IPS-NIHi11 (cell line): ENCODE data around the gene TNPO3.

Experiments
- DNase-seq: peaks from one replicate; pipeline ENCODE4 v3.0.0; 2012; ENCODE audit warnings: mixed read lengths, low spot score

Gene TNPO3

DNA sequence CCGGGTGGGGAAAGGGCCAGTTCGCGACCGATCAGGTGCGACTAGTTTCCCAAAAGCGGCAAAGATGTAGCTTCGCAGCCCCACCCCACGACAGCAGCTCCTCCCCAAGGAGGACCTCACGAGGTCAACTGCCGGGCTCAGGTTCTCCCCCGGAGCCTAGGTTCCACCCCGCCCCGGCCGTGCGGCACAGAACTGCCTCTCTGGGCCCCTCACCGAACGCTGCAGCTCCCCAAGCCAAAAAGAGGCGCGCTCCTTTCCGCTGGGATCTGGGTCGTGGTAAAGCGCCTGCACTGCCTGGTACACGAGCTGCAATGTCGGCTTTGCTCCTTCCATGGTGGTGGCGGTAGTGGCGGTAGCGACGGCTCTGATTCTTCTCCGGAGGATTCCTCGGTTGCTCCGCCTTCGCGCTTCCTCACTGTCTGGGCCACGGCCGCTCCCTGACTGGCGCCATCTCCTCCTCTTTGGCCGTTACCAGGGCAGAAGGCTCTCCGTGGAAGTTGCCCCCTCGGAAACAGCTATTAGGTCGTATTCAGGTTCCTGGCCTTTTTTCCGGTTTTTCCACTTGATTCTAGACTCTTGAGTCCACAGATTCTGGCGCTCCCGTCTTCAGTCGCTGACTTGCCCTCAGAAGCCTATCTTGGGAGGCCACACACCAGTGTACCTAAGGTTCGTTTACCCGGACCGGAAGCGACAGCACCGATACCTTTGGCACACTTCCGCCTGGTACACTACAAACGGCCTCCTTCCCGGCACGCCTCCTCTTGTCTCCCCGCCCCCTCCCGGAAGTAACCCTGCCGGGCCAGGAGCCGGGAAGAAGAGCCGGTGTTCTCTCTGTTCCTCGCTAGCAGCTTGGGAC lies at the start of gene TNPO3:
Gene TNPO3 (minus strand): TSS at position 674 of the 856 bp plus-strand sequence. CDS start 341 bp downstream, at position 333.
- DNase-seq, result peak; percentile 97

DNA sequence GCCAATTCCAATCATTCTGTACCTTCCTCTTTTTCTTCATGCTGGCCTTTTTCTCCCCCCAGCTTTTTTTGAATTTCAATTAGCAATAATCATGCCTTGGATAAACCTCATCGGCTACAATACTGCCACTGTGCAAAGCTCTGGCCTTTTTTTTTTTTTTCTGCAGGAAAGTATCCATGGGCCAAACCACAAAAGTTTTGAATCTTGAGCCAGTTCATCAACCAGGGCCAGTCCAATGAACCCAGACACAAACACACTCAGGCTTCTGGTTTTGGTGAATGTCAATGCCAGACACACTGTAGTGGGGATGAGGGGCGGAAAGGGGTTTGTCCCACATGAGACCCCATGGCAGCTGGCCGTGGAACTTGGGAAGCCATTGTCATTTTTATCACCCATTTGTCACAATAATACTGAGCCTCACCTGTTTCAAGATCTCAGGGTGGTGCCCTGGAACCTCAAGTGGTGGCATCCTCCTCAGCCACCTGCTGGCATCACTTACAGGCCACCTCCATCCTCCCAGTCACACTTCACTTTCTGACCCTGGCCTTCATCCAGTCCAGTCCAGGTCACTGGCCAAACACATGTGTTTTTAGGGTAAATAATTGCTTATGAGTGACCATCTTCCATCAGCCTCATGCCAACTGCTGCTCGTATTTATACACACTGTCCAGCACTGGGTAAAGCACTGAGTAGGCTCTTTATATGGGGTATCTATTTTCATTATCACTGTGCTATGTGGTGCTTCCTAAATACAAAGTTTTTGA lies 48.8 kb upstream of the TNPO3 start:
- no peak for DNase-seq

DNA sequence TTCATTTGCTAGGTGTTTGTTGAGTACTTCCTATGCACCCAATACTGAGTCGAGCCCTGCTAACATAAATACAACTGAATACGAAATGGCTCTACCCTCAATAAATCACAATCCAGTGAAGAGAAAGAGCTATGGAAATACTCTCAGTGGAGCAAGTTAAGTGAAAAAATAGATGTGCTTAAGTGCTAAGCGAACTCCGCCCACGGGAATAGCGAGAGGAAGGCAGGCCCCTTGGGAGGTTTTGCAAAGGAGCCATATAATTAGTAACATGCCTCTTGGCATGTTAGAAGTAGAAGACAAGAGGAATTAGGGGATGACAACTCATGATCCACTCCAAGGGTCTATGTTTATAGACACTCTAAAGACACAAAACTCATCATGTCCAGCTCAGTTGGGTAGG lies 46.8 kb upstream of the TNPO3 start:
- DNase-seq, result no peak

DNA sequence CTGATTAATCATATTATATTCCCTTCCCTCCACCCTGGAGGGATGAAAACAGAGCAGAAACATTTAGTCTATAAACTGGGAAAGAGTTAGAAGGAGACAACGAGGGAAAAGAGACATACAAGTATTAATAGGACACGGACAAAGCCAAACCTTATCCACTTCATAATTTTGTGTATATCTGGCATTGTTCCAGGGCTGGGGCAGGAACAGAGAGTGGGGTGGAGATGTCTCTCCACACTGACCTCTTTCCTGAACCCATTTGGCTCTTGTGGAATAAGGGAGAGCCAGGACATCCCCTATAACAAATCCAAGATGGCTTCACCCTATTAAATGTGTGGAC lies 45.9 kb upstream of the TNPO3 start:
- DNase-seq, result no peak

DNA sequence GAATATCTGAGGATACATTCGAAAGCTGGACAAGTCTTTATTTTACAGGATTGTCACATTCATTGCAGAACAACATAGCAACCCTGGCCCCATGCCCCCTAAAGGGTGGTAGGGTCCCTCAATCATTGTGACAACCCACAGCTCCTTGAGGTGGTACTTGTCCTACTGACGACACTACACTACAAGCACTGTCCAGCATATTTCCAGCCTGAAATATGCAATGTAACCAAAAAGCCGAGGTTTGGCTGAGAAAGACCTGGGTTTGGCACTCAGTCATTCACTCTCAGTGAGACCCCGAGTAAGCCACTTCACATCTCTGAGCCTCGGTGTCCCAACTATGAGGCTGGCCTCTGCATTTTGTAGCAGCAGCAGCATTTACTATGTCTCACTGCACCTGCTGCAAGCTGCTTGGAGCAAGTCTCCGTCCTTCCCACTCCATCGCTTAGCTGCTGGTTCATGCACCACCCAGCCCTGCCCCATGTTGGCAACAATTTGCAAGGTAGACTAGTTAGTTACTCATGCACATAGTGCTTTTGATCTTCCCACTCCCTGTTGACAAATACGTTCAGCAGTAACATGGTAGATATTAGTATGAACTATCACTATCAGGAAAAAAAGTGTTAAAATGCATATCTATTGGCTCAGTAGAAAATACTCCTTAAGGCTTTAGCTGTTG lies 43.6 kb upstream of the TNPO3 start:
- DNase-seq, result no peak

DNA sequence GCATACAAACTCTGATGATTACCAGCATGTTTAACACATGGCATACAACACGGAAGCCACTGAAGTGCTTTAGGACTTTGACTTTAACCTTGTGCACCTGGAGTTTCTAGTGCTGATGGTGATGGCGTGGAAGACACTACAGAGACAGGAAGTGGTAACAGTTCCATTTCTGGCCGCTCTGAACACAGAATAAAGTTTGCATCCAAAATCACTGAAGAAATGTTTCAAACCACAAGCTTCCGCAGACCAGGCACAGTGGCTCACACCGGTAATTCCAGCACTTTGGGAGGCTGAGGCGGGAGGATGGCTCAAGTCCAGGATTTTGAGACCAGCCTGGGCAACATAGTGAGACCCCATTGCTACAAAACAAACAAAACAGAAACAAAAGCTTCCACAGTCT lies 40.3 kb upstream of the TNPO3 start:
- DNase-seq, result no peak

DNA sequence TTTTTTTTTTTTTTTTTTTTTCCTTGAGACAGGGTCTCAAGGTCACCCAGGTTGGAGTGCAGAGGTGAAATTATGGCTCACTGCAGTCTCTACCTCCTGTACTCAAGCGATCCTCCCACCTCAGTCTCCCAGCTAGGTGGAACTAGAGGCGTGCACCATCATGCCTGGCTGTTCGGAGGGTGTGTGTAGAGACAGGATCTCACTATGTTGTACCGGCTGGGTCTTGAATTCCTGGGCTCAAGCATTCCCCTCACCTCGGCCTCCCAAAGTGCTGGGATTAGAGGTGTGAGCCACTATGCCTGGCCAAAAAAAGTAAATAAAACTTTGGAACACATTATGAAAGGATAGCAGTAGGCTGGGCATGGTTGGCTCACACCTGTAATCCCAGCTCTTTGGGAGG lies 39.6 kb upstream of the TNPO3 start:
- no peak for DNase-seq

DNA sequence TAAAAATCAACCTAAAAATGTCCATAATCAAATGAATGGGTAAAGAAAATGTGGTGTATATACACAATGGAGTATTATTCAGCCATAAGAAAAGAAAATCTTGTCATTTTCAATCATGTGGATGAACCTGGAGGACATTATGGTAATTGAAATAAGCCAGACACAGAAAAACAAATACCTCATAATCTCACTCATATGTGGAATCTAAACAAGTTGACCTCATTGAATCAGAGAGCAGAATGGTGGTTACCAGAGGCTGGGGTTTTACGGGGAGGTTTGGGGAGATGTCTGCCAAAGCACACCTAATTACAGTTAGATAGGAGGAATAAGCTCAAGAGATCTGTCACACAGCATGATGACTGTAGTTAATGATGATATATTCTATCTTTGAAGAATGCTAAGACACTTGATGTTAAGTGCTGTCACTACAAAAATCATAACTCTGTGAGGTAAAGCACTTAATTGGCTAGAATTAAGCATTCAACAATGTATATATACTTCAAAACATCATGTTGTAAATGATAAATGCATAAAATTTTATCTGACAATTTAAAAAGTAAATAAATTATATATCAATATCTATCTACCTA lies 39.1 kb upstream of the TNPO3 start:
- DNase-seq, result no peak

DNA sequence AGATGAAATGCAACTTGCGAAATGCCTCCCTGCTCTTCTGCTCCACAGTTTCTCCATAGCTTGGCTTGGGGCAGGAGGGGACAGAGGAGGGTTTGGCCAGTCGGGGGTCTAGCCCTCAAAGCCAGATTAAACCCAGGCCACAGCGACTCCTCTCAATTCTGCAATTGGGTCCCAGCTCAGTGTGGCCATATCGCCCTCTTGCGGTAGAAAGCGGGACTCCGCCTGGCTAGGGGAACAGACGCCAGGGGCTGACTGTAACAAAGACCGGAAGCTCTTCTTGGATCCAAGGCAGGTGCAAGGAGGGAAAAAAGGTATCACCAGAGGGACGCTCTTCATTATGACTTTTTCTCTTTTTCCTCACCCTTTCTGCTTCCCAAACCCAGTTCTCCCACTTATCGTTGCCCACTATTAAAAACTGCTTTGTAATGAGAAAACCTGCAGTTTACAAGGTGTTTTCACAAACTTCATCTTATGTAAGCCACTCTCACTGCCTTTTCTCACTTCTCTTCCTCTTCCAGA lies 36.6 kb upstream of the TNPO3 start:
- DNase-seq, result peak; percentile 92

DNA sequence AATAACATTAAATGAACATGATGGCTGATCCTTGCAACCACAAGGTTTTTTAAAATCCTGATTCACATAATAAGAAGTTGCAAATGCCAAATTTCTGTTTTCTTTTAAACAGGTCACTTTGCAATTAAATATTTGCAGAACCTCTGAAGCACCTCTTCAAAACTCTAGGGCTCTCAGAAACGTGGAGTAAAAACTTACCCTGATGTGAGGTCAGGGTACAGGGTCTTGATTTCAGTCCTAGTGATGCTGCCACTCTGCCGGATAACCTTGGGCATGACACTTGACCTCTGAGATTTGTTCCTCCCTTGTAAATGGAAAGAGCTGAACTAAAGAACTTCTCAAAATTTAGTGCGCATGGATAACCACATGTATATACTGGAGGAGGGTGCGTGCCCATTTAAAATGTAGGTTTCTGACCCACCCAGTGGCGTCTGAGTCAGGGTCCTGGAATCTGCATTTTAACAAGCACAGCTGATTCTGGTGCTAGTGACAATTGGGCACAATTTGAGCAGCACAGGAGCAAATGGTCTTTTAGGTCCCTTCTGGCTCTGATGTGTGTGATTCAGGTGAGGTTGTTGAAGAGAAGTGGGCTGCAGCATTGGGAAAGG lies 35.5 kb upstream of the TNPO3 start:
- no peak for DNase-seq

DNA sequence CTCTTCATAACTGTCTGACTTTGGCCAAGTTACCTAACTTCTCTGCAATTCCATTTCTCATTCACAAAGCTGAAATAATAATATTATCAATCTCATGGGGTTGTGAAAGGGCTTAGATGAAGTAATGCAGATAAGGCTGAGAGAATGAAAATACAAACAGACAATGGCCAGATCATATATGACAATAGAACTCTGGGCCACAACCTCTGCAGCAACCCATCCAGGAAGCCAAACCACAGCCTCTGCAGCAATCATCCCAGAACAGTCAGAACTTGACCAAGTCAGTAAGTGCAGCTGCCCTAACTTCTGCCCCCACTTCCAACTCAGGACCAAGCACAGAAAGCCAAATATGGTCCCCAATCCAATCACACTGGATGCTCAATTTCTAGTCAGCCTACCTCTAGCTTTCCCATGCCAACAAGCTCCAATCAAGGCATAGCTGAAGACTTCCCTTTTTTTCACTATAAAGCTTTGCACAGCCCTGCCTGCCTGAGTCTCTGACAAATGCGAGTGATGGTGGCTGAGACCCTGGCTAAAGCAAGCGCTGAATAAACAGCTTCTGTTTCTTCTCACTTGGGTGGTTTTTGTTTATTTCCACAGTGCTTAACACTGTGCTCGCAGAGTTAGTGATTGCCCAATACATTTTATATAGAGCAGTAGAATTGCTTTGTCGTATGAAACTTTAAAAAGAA lies 34.8 kb upstream of the TNPO3 start:
- DNase-seq, result no peak

DNA sequence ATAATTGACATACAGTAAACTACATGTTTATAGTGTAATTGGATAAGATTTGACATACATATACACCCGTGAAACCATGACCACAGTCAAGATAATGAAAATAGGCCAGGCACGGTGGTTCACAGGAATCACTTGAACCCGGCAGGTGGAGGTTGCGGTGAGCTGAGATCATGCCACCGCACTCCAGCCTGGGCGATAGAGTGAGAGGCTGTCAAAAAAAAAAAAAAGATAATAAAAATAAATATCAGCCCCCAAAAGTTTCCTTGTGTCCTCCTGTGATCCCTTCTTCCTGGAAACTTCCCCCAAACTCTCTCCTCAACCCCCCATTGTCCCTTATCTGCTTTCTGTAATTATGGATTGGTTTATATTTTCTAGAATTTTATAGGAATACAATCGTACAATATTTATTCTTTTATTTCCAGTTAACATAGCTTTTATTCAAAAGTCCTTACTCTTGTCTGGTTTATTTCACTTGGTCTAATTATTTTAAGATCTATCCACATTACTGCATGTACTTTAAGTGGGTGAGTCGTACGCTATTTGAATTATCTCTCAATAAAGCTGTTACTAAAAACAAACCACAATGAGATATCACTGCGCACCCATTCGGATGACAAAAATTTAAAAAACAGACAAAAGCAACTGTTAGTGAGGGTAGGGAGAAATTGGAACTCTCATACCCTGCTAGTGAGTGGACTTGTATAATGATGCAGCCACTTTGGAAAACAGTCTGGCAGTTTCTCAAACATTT lies 30.1 kb upstream of the TNPO3 start:
- DNase-seq, result no peak

DNA sequence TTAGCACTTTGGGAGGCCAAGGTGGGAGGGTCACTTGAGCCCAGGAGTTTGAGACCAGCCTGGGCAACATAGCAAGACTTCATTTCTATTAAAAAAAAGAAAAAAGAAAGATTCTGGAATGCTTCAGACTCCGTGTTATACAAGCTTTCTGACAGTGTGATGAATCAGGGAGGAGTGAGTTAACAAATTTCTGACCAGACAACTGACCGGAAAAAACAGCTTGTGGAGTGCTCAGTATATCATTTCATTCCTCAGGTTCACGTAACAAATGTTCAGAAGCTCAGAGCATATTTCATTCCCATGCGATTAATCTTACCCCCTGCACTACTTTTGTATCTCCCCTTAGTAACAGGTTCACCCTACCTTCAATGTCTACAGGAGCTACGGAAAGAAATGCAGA lies 28.6 kb upstream of the TNPO3 start:
- DNase-seq, result no peak

DNA sequence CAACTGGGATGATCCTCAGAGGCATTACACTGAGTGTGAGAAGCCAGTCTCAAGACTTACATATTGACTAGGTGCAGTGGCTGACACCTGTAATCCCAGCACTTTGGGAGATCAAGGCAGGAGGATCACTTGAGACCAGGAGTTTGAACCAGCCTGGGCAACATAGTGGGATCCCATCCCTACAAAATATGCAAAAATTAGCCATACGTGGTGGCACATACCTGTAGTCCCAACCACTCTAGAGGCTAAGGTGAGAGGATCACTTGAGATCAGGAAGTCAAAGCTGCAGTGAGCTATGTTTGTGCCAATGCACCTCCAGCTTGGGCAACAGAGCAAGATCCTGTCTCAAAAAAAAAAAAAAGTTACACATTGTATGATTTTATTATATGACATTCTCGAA lies 23.5 kb upstream of the TNPO3 start:
- no peak for DNase-seq

DNA sequence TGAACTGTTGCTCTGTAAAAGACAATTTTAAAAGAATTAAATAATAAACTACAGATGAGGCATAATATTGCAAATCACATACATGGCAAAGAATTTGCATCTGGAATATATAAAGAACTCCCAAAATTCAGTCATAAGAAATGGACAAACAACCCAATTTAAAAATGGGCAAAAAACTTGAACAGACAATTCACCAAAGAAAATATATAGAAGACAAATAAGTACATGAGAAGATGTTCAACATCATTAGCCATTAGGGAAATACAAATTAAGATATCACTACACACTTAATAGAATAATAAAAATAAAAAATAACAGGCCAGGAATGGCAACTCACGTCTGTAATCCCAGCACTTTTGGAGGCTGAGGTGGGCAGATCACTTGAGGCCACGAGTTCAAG lies 22.0 kb upstream of the TNPO3 start:
- no peak for DNase-seq

DNA sequence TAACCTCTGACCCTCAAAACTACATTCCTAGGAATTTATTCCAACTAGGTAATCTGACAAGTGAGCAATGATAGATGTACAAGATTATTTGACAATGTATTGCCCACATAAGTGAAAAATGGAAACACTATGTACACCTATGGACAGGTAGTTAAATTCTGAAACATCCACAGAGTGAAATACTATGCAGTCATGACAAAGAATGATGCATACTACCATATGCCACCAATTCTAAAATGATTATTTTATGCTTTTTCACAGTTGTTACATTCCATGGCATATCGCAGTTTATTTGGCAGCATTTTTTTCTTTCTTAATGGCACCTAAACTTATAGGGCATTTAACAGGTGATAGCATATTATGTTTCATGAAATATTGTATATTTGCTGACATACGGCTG lies 20.1 kb upstream of the TNPO3 start:
- no peak for DNase-seq

DNA sequence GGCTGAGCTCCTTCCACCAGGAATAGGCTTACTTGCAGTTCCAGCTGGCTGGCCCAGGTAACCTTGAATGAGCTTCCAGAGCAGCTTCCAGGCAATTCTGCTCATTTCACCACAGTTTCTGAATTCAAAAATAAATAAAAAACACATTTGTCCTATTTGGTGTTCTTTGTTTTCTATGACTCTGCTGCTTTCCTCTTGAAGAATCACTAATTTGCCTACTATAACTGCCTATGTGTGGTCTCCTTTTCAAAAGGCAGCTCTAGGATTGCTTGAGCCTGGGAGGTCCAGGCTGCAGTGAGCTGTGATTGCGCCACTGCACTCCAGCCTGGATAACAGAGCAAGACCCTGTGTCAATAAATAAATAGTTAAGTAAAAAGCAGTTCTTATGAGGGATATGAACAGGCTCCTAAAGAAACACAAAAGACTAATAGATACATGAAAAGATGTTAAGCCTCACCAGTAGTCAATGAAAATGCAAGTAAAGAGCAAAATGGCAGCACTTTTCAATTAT lies 19.5 kb upstream of the TNPO3 start:
- no peak for DNase-seq

DNA sequence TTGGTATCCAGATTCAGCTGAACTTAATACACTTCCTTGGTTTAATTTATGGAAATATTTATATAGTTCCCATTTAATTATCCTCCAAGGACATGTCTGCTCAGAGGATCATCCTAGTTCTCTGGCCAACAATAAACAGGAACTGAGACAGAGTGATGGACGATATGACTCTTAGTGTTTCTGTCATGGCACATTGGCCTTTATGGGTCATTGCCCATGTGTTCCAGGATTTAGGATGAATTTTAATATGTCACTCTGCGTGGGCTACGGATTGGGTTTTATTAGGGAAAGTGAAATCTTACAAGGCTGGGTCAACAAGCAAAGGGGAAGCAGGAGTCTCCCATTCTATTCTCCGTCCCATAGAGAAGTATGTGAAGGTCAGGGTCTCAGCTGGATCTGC lies 18.8 kb upstream of the TNPO3 start:
- DNase-seq, result no peak

DNA sequence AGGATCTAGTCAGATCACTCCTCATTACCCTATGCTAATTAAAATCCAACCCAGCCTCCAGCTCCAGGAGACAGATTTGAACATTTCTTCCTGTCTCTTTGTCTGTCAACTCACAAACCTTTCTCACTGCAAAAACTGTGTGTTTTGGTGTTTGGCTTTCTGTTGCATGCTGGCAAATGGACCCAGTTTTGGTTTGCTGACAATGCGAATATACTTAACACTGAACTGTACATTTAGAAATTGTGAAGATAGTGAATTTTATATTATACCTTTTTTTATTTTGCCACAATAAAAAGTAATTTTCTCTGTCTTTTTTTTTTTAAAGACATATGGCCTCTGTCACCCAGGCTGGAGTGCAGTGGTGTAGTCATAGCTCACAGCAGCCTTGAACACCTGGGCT lies 18.3 kb upstream of the TNPO3 start:
- no peak for DNase-seq

DNA sequence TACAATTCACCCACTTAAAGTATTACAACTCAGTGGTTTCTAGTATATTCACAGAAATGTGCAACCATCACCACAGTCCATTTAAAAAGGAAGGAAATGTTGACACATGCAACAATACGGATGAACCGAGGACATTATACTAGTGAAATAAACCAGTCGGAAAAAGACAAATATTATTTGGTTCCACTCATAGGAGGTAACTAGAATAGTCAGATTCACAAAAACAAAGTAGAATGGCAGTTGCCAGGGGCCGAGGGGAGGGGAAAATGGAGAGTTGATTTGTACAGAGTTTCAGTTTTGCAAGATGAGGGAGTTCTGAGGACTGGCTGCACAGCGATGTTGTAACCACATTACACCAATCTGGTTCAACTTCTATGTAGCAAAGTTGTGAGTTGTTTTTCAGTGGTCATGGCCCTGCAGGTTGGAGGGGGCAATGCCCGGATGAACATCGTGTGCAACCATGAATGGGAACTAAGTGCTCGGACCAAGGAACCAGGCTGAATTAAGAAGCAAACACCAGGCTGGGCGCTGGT lies 17.6 kb upstream of the TNPO3 start:
- DNase-seq, result no peak
